Fibroblast of mammary gland (primary cell): ENCODE measurements around the gene SLC23A2.
A peak's percentile ranks its signal among the peaks of the same experiment; 100 is the strongest.

Experiments
- DNase-seq: peaks from one replicate; pipeline ENCODE4 v3.0.0-alpha.2; 2010; ENCODE audit warnings: low read depth
- H3K4me3 ChIP-seq: 2 replicates; pipeline ENCODE4 v1.5.1; 2011; ENCODE audit warnings: low read depth, mild to moderate bottlenecking, low read length, moderate library complexity; ENCODE audit not compliant: control insufficient read depth
- TF ChIP-seq, protein P1 (sequence below): conservative IDR thresholded peaks from 2 replicates; pipeline ENCODE4 v1.5.1; 2011; ENCODE audit warnings: low read depth, low read length, inconsistent platforms; ENCODE audit not compliant: control insufficient read depth, insufficient read depth

SLC23A2 gene

DNA sequence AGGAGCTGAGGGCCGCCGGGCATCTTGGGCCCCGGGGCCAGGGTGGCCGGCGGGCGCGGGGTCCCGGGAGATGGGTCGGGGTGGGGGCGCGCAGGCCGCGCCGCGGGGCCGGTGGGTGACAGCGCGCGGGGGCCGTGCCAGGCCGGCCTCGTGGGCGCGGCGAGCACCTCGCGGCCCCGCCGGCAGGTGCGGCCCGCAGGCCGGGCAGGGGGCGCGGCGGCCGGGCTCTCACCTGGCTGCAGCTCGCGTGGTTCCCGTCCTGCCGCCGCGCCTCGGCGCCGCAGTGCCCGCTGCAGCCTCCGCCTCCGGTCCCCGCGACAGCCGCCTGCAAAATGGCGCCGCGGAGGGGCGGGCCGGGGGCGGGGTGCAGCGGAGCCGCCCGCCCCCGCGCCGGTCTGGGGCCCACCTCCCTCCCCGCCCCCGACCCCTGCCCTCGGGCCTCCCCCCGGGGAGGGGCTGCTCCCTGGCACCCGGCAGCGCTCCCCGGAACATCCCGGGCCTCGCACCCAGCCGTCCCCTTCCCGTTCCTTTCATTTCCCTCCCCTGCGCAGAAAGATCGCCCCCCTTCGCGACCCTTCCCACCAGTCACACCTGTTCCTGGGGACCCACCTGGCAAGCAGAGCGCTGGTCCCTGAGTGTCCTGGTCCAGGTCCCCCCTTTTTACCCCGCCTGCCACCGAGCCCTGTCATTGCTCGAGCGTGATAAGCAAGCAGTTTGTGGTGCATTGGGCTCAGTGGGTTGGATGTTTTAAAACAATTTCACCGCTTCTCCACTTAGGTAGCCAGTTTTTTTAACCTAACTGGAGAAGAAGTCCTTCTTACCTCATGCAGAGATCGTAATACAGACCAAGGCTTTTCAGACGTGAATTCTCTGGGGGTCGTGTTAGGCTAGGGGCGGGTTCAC lies at the start of gene SLC23A2:
SLC23A2 (minus strand) TSS at position 337 of the 903 bp plus-strand sequence. CDS start 68,948 bp downstream, outside the sequence.
- TF ChIP-seq, protein P1, sequence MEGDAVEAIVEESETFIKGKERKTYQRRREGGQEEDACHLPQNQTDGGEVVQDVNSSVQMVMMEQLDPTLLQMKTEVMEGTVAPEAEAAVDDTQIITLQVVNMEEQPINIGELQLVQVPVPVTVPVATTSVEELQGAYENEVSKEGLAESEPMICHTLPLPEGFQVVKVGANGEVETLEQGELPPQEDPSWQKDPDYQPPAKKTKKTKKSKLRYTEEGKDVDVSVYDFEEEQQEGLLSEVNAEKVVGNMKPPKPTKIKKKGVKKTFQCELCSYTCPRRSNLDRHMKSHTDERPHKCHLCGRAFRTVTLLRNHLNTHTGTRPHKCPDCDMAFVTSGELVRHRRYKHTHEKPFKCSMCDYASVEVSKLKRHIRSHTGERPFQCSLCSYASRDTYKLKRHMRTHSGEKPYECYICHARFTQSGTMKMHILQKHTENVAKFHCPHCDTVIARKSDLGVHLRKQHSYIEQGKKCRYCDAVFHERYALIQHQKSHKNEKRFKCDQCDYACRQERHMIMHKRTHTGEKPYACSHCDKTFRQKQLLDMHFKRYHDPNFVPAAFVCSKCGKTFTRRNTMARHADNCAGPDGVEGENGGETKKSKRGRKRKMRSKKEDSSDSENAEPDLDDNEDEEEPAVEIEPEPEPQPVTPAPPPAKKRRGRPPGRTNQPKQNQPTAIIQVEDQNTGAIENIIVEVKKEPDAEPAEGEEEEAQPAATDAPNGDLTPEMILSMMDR, result no peak
- DNase-seq, result no peak
- H3K4me3 ChIP-seq, result peak within 1 kb of the TSS; percentile 66

DNA sequence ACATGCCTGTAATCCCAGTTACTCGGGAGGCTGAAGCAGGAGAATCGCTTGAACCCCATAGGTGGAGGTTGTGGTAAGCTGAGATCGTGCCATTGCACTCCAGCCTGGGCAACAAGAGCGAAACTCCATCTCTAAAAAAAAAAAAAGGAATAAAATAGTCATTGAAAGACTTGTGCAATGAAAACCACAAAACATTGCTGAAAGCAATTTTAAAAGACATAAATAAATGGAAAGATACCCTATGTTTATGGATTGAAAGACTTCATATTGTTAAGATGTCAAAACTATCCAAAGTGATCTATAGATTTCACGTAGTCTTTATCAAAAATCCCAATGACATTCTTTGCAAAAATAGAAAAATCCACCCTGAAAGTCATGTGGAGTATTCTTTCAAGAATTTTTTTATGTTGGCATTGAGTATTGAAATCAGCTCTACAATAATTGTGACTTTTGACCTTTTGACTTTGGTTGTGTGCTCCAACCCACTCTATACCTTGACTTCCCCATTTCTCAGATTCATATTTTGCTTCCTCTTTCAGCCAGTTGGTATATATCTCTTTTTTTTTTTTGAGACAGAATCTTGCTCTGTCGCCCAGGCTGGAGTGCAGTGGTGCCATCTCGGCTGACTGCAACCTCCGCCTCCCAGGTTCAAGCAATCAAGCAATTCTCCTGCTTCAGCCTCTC lies 45.5 kb upstream of the SLC23A2 start:
- no peak overlapping the region for H3K4me3 ChIP-seq
- TF ChIP-seq, protein P1, result no peak
- no peak for DNase-seq

DNA sequence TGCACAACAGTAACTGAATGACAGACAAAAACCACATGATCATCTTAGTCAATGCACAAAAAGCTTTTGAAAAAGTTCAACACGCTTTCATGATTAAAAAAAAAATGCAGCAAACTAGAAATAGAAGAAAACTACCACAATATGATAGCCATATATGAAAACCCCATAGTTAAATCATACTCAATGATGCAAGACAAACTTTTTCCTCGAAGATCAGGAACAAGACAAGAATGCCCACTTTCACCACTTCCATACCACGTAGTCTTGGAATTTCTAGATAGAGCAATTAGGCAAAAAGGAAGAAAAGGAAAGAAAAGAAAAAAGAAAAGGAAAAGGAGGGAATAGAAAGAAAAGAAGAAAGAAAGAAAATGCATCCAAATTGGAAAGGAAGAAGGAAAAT lies 44.6 kb upstream of the SLC23A2 start:
- TF ChIP-seq, protein P1, result no peak
- DNase-seq, result no peak
- no peak overlapping the region for H3K4me3 ChIP-seq

DNA sequence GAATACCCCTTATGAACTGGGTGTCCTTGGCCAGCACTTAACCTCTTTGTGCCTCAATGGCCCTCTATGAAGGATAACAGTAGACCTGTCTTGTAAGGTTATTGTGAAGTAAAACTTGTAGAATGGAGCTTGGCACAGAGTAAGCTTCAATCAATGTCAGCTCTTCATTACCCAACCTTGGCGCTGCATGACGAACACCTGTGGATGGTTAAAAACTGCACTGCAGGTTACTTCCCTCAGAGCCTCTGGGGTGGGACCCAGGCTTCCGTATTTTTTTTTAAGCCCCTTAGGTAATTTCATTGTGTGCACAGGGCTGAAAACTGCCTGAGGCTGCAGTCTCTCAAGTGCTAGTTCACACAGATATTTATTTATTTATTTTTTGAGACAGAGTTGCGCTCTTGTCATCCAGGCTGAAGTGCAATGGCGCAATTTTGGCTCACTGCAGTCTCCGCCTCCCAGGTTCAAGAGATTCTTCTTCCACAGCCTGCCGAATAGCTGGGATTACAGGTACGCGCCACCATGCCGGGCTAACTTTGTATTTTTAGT lies 42.8 kb upstream of the SLC23A2 start:
- TF ChIP-seq, protein P1, result no peak
- H3K4me3 ChIP-seq, result no peak overlapping the region
- DNase-seq, result no peak

DNA sequence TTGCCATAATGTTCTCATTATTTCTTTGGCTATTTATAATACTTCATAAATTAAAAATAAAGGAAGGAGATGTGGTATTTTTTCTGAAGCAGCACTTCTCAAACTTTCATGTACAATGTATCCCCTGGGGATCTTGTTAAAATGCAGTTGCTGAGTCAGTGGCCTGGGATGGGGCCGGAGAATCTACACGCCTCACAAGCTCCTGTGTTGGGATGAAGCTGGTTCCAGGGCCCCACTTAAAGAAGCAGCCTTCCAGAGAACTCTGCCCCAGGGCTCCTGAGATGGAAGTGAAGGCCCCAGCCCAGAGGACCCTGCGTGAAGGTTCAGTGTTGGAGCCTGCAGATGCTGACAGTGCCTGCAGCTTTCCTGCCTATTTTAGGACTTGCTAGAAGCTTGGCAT lies 40.1 kb upstream of the SLC23A2 start:
- H3K4me3 ChIP-seq, result no peak overlapping the region
- TF ChIP-seq, protein P1, result no peak
- DNase-seq, result peak; percentile 78

DNA sequence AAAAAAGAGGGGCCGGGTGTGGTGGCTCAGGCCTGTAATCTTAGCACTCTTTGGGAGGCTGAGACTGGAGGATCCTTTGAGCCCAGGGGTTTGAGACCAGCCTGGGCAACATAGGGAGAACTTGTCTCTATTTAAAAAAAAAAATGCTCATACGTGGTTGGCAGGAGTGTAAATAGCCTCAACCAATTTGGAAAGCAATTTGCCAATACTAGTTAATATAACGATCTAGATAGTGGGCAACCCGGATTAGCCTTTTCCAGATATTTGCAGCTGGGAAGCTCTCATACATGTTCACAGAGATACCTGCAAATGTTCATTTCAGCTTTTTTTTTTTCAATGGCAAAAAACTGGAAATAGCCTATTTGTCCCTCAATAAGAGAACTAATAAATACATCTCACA lies 39.0 kb upstream of the SLC23A2 start:
- no peak overlapping the region for H3K4me3 ChIP-seq
- TF ChIP-seq, protein P1, result no peak

More for the DNA sequence above, 39.0 kb upstream of the SLC23A2 start:
- no peak for DNase-seq
